Vagina (tissue), 2 donors: ENCODE measurements around the gene TUBB4A.

Experiments used
- POLR2A ChIP-seq, 2 donors: fragments of 450-650 bp; IDR thresholded peaks; one replicate each; pipeline ENCODE4 v1.6.1; 2017; ENCODE audit warnings: antibody characterized with exemption in 2 of 2, mild to moderate bottlenecking in 2 of 2, moderate library complexity in 2 of 2
- POLR2AphosphoS5 ChIP-seq, 2 donors: sonication (generic); formaldehyde crosslinking; IDR thresholded peaks; one replicate each; pipeline ENCODE4 v1.9.0; 2017; ENCODE audit warnings: antibody characterized with exemption in 2 of 2, mild to moderate bottlenecking in 2 of 2, low read depth in 1 of 2; ENCODE audit not compliant: insufficient read depth in 1 of 2
- TF ChIP-seq, protein P1 (sequence below), 3 experiments: fragments of 450-650 bp in 2 of 3; fragments of 200-600 bp in 1 of 3; sonication (generic) in 1 of 3; IDR thresholded peaks; one replicate each; pipeline ENCODE4 v1.5.1; 2017 to 2019; ENCODE audit warnings: antibody characterized with exemption in 3 of 3, mild to moderate bottlenecking in 2 of 3, moderate library complexity in 2 of 3

- TF ChIP-seq, protein P1, sequence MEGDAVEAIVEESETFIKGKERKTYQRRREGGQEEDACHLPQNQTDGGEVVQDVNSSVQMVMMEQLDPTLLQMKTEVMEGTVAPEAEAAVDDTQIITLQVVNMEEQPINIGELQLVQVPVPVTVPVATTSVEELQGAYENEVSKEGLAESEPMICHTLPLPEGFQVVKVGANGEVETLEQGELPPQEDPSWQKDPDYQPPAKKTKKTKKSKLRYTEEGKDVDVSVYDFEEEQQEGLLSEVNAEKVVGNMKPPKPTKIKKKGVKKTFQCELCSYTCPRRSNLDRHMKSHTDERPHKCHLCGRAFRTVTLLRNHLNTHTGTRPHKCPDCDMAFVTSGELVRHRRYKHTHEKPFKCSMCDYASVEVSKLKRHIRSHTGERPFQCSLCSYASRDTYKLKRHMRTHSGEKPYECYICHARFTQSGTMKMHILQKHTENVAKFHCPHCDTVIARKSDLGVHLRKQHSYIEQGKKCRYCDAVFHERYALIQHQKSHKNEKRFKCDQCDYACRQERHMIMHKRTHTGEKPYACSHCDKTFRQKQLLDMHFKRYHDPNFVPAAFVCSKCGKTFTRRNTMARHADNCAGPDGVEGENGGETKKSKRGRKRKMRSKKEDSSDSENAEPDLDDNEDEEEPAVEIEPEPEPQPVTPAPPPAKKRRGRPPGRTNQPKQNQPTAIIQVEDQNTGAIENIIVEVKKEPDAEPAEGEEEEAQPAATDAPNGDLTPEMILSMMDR (IDR thresholded peaks at IDR 0.05), result no peak
- TF ChIP-seq POLR2A (IDR thresholded peaks at IDR 0.05), result no peak
- TF ChIP-seq POLR2AphosphoS5 (IDR thresholded peaks at IDR 0.05; ENCODE audit: insufficient read depth in 1 of 2, low read depth in 1 of 2), result no peak
These were observed 54.1 kb downstream of the TUBB4A start for GRCh38 chr19:6448045-6448444.
